GM19463 (cell line): ENCODE results near the gene HMGCS2.
"Not testable (repeated sequence)": the region's sequence is repeated elsewhere in the genome, so short reads cannot be mapped to it uniquely, and the experiment has no call there.

Source experiments
- ATAC-seq: cut with Tn5 transposase; IDR thresholded peaks from one replicate; pipeline ENCODE4 v1.9.1; 2021; ENCODE audit warnings: mild to moderate bottlenecking, moderate library complexity; ENCODE audit not compliant: unreplicated experiment

HMGCS2 gene

DNA sequence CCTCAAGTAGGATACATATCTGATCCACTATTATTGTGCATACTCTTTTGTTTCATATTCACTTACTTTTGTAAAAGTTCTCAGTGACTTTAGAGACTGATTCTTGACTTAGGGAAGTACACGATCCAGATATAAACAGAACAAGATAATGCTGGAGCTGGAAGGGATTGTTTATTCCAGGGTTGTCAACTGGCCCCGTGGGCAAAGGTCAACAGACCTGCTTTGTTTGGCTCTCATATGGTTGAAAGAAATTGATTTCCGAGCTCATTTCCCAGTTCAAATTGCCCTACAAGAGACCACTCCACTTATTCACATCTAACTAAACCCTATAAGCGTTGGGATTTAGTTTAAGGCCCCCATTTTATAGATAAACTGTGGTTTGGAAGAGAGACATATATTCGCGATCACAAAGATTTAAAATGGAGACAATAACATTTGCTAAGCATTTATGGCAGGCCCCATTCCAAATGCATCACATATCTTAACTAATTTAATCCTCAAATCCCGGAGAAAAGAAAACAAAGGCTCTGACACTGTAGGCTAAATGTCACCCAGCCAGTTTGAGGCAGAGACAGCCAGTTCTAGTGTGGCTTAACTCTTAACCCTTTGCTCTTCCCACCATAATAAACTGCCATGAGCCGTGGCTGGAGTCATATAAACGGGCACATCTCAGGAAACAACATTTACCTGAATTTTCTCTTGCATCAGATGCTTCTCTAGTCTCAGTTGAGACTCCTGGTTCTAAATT, 21.9 kb upstream of the HMGCS2 start:
- no peak for ATAC-seq

DNA sequence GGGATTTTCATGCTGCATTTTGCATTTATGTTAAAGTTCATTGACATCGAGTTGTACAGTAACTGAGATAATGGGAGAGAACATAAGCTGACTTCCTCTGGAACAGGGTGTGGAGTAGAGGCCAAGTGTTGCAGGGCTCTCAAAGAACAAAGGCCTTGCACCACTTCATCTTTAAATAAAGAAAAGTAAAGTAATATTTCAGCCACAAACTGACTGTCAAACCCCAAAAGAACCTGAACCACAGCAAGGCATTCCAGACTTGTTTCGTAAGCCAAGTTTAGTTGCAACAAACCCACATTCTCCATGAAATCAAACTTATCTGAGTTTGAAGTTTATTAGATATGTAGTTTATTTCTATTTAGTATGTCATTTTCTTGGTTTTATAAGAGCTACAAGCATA, 19.1 kb upstream of the HMGCS2 start:
- no peak for ATAC-seq

DNA sequence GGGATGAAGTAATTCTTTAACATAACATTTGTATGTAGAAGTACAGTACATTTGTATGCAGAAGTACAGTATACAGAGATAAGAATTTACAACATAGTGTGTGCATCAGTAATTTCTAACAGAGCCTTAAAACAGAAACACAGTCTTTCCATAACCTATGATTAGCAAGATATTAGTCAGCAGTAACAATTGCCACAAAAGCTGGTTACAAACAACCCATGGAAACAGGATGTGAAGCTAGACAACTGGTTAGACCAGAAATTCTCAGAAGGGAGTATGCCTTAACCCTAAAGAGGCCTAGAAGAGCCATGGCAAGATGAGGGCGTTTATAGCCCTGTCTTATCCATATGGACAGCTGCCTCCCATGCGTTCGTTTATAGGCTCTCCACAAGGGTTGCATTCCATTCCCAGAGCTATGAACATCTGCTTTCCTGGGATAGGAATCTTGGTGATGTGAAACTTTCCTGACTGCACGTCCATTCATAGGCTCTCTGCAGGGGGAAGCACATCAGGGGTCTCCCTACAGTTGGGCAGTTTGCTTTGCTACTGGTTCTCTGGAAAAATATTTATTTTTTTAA, 17.9 kb upstream of the HMGCS2 start:
- not testable (repeated sequence) for ATAC-seq

DNA sequence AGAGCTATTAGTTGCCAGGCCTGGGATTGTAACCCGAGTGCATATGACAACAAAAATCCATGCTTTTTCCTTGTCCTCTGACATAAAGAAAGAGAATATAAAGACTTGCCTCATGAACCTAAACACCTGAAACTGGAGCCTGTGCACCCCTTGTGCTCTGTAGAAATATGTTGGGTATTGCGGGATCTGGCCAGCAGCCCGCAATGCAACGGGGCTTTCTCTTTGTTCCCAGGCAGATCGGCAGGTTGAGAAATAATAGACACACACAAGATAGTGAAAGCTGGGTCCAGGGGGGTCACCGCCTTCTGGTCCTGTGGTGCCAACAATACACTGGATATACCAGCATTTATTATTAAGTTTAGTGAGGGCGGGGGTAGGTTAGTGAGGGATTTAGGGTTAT, 17.3 kb upstream of the HMGCS2 start:
- not testable (repeated sequence) for ATAC-seq

DNA sequence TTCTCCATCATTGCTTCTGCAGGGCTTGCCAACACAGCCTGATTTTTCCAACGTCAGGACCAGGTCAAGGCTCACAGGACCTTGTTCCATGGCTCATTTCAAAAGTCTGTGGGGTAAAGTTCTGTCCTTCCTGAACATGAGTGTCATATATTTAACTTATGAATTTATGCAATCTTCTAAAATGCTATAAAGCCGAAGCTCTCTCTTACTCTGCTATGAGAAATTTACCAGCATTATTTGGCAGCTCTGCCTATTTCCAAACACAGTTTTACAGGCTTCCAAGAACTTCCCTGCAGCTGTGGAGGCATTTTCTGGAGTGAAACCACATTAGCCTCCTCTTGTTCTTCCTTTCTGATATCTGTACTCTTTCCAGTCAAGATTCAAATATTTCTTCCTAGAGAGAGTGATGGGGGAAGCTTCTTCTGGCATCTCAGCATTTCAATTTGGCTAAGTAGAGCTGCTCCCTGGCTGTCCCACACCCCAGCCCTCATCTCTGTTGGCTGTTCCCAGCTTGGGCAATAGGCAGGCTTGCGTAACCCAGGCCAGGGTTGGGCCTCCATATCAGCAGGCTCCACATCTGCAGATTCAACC, 15.6 kb upstream of the HMGCS2 start:
- no peak for ATAC-seq

DNA sequence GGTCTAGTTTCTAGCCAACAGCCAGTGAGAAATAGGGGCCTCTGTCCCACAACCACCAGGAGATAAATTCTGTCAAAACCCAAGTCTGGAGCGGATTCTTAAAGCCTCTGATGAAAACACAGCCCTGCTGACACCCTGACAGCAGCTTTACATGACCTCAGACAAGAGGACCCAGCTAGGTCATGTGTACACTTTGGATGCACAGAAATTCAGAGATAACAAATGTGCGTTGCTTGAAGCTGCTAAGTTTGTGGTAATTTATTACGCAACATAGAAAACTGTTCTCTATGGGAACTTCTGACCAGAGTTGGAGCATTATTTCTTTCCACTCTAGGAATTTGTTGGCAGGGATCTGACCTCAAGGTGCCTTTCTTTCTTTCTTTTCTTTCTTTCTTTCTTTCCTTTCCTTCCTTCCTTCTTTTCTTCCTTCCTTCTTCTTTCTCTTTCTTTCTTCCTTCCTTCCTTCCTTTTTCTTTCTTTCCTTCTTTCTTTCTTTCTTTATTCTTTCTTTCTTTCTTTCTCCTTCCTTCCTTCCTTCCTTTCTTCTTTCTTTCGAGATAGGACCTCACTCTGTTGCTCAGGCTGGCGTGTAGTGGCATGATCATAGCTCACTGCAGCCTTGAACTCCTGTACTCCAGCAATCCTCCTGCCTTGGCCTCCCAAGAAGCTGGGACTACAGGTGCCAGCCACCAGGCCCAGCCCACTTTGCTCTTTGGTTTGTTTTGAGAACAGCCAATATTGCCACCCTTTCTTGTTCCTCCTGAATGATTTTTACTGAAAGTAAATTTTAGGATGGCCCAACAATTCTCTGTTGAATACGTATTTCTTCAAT, 14.9 kb upstream of the HMGCS2 start:
- no peak for ATAC-seq

DNA sequence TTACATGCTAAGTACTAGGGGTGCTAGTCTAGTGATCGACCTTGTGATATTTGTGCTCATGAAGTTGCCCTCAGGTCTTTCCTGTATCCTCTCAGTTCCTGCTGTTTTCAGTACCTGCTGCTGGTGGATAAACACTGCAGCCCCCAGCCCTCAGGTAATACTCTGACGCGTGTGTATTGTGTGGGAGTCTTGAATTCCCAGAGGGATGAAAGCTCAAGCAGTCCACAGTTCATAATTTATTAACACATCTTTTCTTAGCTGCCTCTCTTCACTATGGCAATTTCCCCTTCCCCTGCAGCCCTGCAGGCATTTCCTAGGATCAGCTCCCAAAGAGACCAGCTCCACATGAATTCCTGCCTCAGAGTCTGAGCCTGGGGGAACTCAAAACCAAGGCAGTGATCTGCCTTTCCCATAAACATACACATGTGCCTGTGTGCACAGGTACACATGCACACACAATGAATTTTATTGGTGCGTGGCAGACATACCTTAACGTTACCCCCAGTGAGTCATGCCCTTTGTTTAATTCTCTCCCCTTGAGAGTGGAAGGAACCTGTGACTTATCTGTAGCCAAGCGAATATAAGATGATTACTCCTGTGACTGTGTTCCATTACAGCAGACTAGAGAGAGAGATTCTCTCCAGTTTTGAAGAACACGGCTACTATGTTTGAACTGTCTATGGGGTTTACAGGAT, 14.1 kb upstream of the HMGCS2 start:
- ATAC-seq, result no peak

DNA sequence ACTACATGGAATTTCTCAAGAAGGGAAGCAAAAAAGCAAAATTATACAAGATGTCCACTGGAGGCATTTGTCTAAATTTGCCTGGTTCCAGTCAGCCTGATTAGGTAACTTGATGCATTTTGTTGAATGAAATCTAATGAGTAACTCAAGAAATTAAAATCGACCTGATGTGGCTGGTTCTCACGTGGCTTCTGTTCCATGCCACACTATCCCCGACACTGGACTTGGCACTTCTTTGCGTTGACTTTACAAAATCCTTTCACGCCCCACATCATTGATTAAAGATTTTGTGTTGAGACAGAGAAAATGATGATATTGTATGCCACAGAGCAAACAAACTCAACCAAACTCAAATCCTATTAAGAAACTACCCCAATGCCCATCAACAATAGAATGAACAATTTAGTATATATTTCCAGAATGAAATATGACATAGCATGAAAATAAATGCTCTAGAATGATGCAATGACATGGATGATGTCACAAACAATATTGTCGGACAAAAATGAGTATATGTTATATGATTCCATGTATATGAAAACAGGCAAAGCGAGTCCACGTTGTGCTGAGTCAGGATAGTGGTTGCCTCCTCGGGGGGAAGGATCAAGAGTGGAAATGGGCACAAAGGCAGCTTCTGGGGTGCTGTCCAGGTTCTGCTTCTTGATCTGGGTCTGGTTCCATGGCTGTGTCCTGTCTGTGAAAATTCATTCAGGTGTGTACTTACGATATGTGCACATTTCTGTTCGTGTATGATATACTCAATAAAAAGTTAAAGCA, 12.9 kb upstream of the HMGCS2 start:
- ATAC-seq, result no peak

DNA sequence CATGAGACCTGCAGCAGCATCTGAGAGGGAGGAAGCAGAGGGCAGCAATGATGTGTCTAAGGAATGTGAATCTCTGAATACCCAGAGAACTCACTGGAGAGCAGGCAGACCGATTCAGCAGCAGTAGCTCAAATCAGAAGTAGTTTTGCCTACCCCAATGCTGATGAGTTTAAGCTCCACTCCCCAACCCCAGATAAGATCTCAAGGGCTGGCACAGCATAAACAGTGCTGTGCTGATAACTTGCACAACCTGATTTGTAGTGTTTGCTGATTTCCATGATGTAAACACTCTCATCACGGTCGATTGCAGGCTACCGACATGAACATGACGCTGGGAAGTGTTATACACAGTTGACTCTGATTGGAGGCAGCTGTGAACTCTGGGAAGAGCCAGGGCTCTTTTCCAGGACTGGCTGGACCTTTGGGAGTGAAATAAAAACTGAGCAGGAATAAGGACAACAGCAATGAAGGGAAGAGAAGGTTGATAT, 11.2 kb upstream of the HMGCS2 start:
- ATAC-seq, result no peak

DNA sequence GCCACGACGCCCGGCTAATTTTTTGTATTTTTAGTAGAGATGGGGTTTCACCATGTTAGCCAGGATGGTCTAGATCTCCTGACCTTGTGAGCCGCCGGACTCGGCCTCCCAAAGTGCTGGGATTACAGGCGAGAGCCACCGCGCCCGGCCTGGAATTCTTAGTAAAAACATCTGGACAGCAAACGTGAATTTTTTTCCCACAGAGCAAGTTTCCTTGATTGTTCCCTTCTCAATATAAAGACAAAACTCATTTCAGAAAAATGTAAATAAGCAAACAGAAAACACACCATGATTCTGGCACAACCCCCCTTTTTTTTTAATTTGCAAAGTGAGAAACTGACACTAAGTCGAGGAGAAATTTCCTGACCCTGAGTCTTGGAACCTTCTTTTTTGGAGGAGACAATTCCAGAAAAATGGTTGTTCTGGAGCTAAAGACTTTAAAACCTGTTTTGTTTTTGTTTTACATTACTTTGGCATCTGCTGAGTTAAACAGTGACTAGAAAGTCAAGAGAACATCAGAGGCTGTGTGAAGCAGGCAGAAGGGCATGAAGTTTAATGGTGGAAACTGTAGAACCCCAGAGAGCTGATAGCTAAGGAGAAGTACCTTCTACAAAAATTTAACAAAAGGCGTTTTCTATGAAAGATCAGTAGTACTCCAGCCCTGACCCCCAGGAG, 10.3 kb upstream of the HMGCS2 start:
- ATAC-seq, result no peak

DNA sequence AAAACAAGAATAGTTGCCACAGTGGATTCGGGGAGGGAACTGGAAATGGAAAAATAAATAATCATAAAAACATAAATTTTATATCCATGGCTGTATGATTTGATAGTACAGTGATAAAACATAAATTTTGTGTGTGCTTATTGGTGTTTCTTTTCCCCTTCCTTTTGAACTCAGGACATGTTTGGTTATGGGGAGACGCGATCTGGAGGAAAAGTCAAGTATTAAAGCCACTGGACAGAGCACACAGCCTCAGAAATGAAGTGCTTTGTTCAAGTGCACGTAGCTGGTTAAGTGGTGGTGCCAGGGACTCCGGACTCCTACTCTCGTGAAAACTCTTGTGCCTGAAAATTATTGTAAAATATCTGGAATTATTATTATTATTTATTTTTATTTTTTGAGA, 9.7 kb upstream of the HMGCS2 start:
- ATAC-seq, result no peak

DNA sequence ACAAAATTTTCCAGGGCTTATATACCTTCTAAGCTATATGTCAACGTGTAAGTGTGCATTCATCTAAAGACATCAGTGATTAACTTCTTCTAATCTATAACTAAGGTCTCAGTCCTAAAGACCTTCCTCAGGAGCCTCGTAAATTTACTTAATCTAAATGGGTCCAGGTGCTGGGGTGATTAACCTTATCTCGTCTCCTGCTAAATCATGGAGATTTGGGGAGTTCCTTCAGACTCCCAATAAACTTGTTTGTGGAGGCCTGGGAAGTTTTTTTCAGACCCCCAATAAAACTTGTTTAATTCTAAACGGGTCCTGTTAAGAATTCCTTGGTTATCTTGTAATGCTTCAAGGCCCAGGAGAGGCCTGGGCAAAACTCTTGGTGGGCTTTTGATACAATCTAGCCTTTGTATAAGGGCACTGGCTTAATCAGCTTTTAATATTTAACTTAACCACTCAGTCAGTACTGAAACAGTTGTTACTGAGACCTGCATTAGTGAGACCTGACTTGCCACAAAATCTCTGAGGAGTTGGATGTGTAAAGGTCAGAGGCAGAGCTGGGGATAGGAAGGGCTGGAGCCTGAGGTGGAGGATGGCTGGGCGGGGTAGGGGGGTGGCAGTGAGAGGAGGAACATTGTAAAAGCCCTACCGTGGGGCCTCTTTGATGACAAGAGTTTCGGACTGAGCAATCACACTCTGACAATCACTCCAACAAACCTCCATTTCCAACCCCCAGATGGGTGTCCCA, 6.2 kb upstream of the HMGCS2 start:
- no peak for ATAC-seq

DNA sequence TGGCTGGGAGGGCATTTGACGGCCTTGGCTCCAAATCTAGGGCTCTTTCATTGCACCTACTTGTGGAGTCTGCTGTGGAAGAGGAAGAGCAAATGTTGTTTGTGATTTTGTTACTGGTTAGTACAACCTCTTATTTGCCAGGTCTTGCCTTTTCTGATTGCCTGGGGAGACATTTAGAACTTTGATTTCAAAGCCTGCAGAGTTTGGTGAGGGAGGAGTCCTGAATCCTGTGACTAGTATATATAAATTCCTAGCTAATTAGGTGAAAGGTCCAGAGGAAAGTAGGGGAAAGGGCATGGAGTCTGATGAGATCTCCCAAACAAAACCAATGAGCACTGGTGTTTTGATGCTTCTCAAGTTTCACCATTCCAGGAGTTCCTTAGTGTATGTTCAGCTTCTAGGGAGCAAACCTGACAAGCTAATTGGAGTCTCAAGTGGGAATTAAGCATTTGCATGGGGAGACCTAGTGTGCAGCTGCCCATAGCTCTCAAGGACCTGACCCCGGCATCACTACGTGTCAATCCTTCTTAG, 5.1 kb upstream of the HMGCS2 start:
- ATAC-seq, result no peak

DNA sequence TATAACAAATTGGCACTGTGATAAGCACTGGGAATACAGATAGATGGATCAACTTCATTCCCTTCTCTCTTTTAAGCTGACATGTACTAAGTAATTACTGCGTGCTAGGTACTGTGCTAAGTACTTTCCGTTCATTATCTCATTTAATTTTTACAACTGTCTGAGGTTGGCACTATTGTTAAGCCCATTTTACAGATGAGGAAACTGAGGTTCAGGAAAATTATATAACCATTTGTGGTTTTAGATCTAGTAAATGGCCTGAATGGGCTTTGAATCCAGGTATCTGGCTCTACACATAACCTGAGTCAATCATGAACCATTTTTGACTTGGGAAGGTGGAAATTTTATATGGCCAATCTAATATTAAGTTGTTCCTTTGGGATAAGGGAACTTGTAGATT, 3.6 kb upstream of the HMGCS2 start:
- ATAC-seq, result no peak

DNA sequence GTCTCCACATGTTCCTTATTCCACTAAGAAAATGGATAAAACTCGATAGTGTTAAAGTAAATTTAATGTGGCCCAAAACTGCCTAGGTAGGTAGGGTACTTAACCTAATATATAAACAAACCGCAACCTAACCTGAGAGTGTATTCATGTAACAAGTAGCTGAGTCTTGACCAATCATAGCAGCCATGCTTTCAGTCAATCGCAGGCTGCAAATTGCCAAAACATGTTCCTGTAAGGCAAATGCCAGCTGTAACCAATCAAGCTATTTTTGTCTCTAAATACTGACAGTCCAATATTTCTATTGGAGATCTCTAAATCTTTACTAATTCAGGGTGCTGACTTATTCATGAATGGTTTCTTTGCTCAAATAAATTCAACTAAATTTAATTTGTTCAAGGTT, 3.1 kb upstream of the HMGCS2 start:
- ATAC-seq, result no peak

DNA sequence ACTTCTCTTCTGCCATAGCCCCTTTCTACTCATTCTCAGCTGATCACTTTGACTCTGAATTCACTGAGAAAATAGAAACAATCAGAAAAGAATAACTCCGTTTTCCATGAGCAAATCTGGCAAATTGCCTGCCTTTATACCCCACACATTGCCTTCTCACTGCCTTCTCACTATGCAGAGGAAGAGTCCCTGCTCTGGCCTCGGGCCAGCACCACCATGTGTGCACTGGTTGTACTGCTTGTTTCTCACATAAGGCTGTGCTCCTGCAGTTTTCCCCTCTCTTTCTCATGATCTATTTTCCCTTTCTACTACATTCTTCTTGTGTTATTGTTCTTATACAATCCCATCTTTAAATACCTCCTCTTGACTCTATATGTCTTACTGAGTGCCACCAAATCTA, 2.3 kb upstream of the HMGCS2 start:
- no peak for ATAC-seq

DNA sequence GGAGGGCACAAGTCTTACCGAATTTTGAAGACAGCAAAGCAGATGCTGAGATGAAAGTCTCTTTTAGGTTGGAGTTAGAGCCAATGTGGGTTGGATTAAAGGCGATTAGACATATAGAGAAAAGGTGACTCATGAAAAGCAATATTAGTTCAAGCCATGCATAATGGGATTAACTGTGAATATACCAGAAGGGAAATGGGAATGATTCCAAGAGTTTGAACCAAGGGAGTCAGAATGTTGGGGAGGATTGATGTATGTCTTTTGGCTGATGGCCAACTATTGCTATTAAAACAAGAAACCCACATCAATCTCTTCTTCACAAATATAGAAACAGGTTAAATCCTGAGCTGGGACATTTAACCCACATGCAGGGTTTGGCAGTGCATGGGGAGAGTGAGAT, 1.2 kb downstream of the HMGCS2 start:
- ATAC-seq, result no peak

DNA sequence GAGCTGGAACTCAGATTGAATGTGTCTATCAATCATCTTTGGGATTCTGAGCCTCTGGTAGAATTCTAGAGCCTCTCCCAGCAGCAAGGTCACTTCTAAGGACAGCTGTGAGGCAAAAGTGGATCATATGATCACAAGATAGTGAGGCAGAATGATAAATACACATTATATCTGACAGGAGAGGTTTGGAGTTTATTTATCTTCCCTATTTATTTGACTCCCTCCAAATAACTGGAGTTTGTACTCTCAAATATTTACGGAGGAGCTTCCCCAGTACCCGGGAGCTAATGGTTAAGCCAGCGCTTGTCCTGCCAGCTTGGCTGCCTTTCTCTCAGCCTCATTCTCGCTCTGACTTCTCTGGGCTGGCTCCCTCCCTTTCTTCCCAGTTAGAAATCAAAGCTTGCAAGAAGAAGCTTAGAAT, 2.3 kb downstream of the HMGCS2 start:
- no peak for ATAC-seq

DNA sequence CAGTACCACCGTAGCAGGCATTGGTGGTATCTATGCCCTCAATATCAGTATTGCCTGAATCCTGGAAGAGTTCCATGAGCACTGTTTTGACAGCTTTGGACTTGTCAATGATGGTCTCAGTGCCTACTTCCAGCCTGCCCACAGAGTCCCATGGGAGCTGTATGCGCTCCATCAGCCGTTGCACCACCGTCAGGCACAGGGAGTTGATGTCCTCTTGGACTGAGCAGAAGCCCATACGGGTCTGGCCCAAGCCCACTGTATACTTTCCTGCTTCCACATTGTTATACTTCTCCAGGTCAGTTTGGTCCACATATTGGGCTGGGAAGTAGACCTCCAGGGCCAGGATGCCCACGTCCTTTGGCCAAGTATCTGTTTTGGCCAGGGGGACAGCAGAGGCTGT, 4.5 kb downstream of the HMGCS2 start:
- no peak for ATAC-seq
